GM19463 (cell line): ENCODE results near the gene TMEM126B.
A peak's percentile ranks its signal among the peaks of the same experiment; 100 is the strongest.
"Not testable (repeated sequence)": the region's sequence is repeated elsewhere in the genome, so short reads cannot be mapped to it uniquely, and the experiment has no call there.

ENCODE experiments used
- ATAC-seq: cut with Tn5 transposase; IDR thresholded peaks from one replicate; pipeline ENCODE4 v1.9.1; 2021; ENCODE audit warnings: mild to moderate bottlenecking, moderate library complexity; ENCODE audit not compliant: unreplicated experiment

TMEM126B gene

GRCh38 chr11:85647078-85647477 is 18.7 kb downstream of the TMEM126B start:
- ATAC-seq, result no peak

- peak; percentile 100 for ATAC-seq
Measured at GRCh38 chr11:85647604-85648299, 19.4 kb downstream of the TMEM126B start, which contains the start of gene TMEM126A. TSS of gene TMEM126A (plus strand) at chr11:85647967. CDS start at chr11:85650256, 2,289 bp downstream.

GRCh38 chr11:85651118-85651517 is 22.7 kb downstream of the TMEM126B start:
- no peak for ATAC-seq

- ATAC-seq, result no peak
Measured at GRCh38 chr11:85652786-85653447, 24.5 kb downstream of the TMEM126B start.

GRCh38 chr11:85654343-85654742 is 25.9 kb downstream of the TMEM126B start:
- ATAC-seq, result not testable (repeated sequence)

- no peak for ATAC-seq
Measured at GRCh38 chr11:85656777-85657176, 28.4 kb downstream of the TMEM126B start.

- no peak for ATAC-seq
Measured at GRCh38 chr11:85658180-85658579, 29.8 kb downstream of the TMEM126B start.

- ATAC-seq, result no peak
Measured at GRCh38 chr11:85661972-85662664, 33.7 kb downstream of the TMEM126B start.

GRCh38 chr11:85663080-85663752 is 34.8 kb downstream of the TMEM126B start:
- ATAC-seq, result no peak

- peak; percentile 64 for ATAC-seq
Measured at GRCh38 chr11:85663753-85664614, 35.6 kb downstream of the TMEM126B start.

GRCh38 chr11:85664615-85665481 is 36.5 kb downstream of the TMEM126B start, which contains the start of gene CREBZF:
TSS of gene CREBZF (minus strand) at chr11:85665129. CDS start at chr11:85664875, 254 bp downstream.
- peak; percentile 87 for ATAC-seq

GRCh38 chr11:85665733-85666132 is 37.3 kb downstream of the TMEM126B start:
- ATAC-seq, result no peak

- ATAC-seq, result no peak
Measured at GRCh38 chr11:85666687-85667086, 38.3 kb downstream of the TMEM126B start.

GRCh38 chr11:85668157-85668556 is 39.8 kb downstream of the TMEM126B start:
- ATAC-seq, result no peak

- ATAC-seq, result not testable (repeated sequence)
Measured at GRCh38 chr11:85670949-85671663, 42.7 kb downstream of the TMEM126B start.

GRCh38 chr11:85672105-85672902 is 43.9 kb downstream of the TMEM126B start:
- ATAC-seq, result no peak

- no peak for ATAC-seq
Measured at GRCh38 chr11:85673393-85673792, 45.0 kb downstream of the TMEM126B start.

- ATAC-seq, result no peak
Measured at GRCh38 chr11:85679576-85679975, 51.2 kb downstream of the TMEM126B start.
